HG02759 (cell line): ENCODE data around the gene WNT16.

Experiments
- ATAC-seq: cut with Tn5 transposase; IDR thresholded peaks from one replicate; pipeline ENCODE4 v1.9.1; 2021; ENCODE audit warnings: mild to moderate bottlenecking, moderate library complexity; ENCODE audit not compliant: unreplicated experiment

The WNT16 gene

DNA sequence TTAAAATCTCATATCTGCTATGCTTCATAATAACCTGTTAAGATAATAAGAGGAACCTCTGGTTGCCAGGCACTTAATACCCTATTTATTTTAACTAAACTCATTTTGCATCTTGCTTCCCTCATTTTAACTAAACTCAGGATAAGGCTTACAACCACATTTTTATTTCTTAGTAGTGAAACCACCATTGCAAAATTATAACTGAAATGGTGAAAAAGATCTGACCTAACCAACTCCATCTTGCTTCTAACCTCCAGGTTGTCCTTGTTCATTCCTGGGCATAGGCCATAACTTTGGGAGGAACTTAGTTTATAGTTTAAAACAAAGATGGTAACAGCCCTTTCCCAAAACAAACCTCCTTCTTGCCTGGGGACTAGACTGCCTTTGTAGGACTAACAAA, 61.3 kb downstream of the WNT16 start:
- no peak for ATAC-seq

DNA sequence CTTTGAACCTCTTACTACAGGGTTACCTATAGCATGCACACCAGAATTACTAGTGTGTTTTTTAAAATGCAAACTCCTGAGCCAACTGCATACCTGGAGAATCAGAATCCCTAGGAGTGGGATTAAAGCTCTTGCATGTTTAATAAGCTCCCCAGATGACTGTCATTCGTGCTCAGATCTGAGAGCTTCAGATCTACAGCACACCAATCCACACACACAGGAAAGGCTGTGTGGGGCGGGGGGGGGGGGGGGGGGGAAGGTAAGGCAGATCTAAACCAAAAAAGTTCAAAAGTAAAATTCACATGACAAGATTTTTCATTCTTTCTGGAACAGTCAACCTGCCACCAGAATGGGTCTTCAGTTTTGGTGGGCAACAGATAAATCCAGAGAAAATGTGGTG, 61.8 kb downstream of the WNT16 start:
- no peak for ATAC-seq
